PC-3 (cell line): ENCODE measurements around the gene C1S.
"Not testable (repeated sequence)": the region's sequence is repeated elsewhere in the genome, so short reads cannot be mapped to it uniquely, and the experiment has no call there.

ENCODE experiments used
- CTCF ChIP-seq: fragments of 300-600 bp; sonication (generic); conservative IDR thresholded peaks from 2 replicates; pipeline ENCODE4 v1.5.1; 2017; ENCODE audit warnings: antibody characterized with exemption, low read depth, mild to moderate bottlenecking, low read length
- EZH2 ChIP-seq: fragments of 300-600 bp; sonication (generic); IDR thresholded peaks from one replicate; pipeline ENCODE4 v1.6.1; 2017; ENCODE audit warnings: antibody characterized with exemption, mild to moderate bottlenecking, low read length; ENCODE audit not compliant: unreplicated experiment

- not testable (repeated sequence) for TF ChIP-seq EZH2, CTCF
Measured at GRCh38 chr12:7037411-7037810, 23.1 kb upstream of the C1S start.
